ENCODE data around the gene SHKBP1.

The SHKBP1 gene

GRCh38 chr19:40549007-40549708 lies 27.5 kb upstream of the SHKBP1 start:
- Histone ChIP-seq H3K27ac (no peak overlapping the region), H3K4me3 (peak overlapping the region; percentile 42)
- no peak for TF ChIP-seq CTCF (IDR thresholded peaks at IDR 0.05)
- DNase-seq (ENCODE audit: low spot score): no peak

- no peak for TF ChIP-seq CTCF (IDR thresholded peaks at IDR 0.05)
- no peak for DNase-seq (ENCODE audit: low spot score)
- Histone ChIP-seq H3K27ac (no peak overlapping the region), H3K4me3 (no peak overlapping the region)
Measured at GRCh38 chr19:40550951-40551350, 25.7 kb upstream of the SHKBP1 start.

- Histone ChIP-seq H3K4me3 (no peak overlapping the region), H3K27ac (no peak overlapping the region)
- TF ChIP-seq CTCF (IDR thresholded peaks at IDR 0.05): no peak
- no peak for DNase-seq (ENCODE audit: low spot score)
Measured at GRCh38 chr19:40552848-40553247, 23.8 kb upstream of the SHKBP1 start.

GRCh38 chr19:40553885-40554857 lies 22.5 kb upstream of the SHKBP1 start:
- H3K4me3 ChIP-seq: no peak overlapping the region
- DNase-seq (ENCODE audit: low spot score): no peak
- H3K27ac ChIP-seq: no peak overlapping the region
- no peak for TF ChIP-seq CTCF (IDR thresholded peaks at IDR 0.05)

- Histone ChIP-seq H3K4me3 (no peak overlapping the region), H3K27ac (no peak overlapping the region)
- DNase-seq (ENCODE audit: low spot score): no peak
- no peak for TF ChIP-seq CTCF (IDR thresholded peaks at IDR 0.05)
Measured at GRCh38 chr19:40555978-40556689, 20.5 kb upstream of the SHKBP1 start.

GRCh38 chr19:40556953-40557530 lies 19.6 kb upstream of the SHKBP1 start:
- no peak for DNase-seq (ENCODE audit: low spot score)
- no peak for TF ChIP-seq CTCF (IDR thresholded peaks at IDR 0.05)

More at GRCh38 chr19:40556953-40557530, 19.6 kb upstream of the SHKBP1 start:
- no peak overlapping the region for H3K27ac ChIP-seq
- H3K4me3 ChIP-seq: no peak overlapping the region
